Endothelial cell of umbilical vein (primary cell): ENCODE measurements around the gene USP36. TPM values are rescaled to one million over a fixed set of nuclear protein-coding genes. Genes with fewer than 3 reads are reported as not detected.
A peak's percentile ranks its signal among the peaks of the same experiment; 100 is the strongest.

ENCODE experiments used
- BruUV-seq: library from RNA; stranded (reverse); fragments of 400-500 nt; replicated peaks from 2 replicates; lab custom pipeline; 2021; lab: Mats Ljungman, UMichigan
- CTCF ChIA-PET: fragments of 300-600, 350-600 bp; sonication (Branson Sonifier 250); formaldehyde crosslinking; loops from one replicate; lab custom pipeline; 2021; ENCODE audit warnings: antibody characterized with exemption, inconsistent platforms; lab: Charles Lee
- POLR2A ChIA-PET: fragments of 300-600, 350-600 bp; sonication (Branson Sonifier 250); formaldehyde crosslinking; loops from one replicate; lab custom pipeline; 2021; ENCODE audit warnings: antibody characterized with exemption, inconsistent platforms; lab: Charles Lee
- DNase-seq: peaks from one replicate; pipeline ENCODE4 v3.0.0-alpha.2; 2011; ENCODE audit warnings: low read depth, low spot score
- FAIRE-seq: peaks from 2 replicates; lab custom pipeline; 2011; peaks lifted over from hg19 to GRCh38; lab: Jason Lieb, UNC
- H2AFZ ChIP-seq: 2 replicates; pipeline ENCODE4 v1.6.0; 2012; ENCODE audit warnings: low read depth, low read length, control low read depth, inconsistent platforms
- H3K27ac ChIP-seq: 2 replicates; pipeline ENCODE4 v1.5.1; 2011; ENCODE audit warnings: low read depth, mild to moderate bottlenecking, control low read depth, low read length, moderate library complexity; ENCODE audit not compliant: insufficient read depth
- H3K27me3 ChIP-seq, 2 experiments: 2 replicates each; pipeline versions ENCODE4 v1.6.0 to v1.6.1; 2011; ENCODE audit warnings: low read length in 2 of 2, mixed read lengths in 1 of 2; ENCODE audit not compliant: control insufficient read depth in 2 of 2, insufficient read depth in 2 of 2
- H3K36me3 ChIP-seq, 2 experiments: 2 replicates in 1 of 2; 3 replicates in 1 of 2; pipeline ENCODE4 v1.5.1; 2011; ENCODE audit warnings: low read length in 2 of 2, mild to moderate bottlenecking in 1 of 2, moderate library complexity in 1 of 2; ENCODE audit not compliant: control insufficient read depth in 2 of 2, insufficient read depth in 2 of 2; ENCODE audit errors: extremely low read depth in 1 of 2
- H3K4me1 ChIP-seq: 3 replicates; pipeline ENCODE4 v1.5.1; 2011; ENCODE audit warnings: mild to moderate bottlenecking, low read length; ENCODE audit not compliant: control insufficient read depth, insufficient read depth; ENCODE audit errors: extremely low read depth
- H3K4me2 ChIP-seq: 2 replicates; pipeline ENCODE4 v1.6.1; 2011; ENCODE audit warnings: low read length, control low read depth, mixed read lengths; ENCODE audit not compliant: insufficient read depth
- H3K4me3 ChIP-seq, 3 experiments: fragments of 200-600 bp in 1 of 3; sonication (generic), shearing (Covaris generic) in 1 of 3; replicated peaks in 1 of 3; 2 replicates each; pipeline ENCODE4 v1.5.1; 2011 to 2016; ENCODE audit warnings: control low read depth in 3 of 3, low read length in 3 of 3, mild to moderate bottlenecking in 2 of 3, inconsistent platforms in 1 of 3, low read depth in 1 of 3, moderate library complexity in 1 of 3; ENCODE audit not compliant: insufficient read depth in 1 of 3
- H3K79me2 ChIP-seq: 2 replicates; pipeline ENCODE4 v1.6.0; 2012; ENCODE audit warnings: low read length, inconsistent platforms; ENCODE audit not compliant: control insufficient read depth, insufficient read depth
- H3K9ac ChIP-seq: replicated peaks from 2 replicates; pipeline ENCODE3; 2011; ENCODE audit warnings: low read length, control low read depth; ENCODE audit not compliant: insufficient read depth; ENCODE audit errors: extremely low read depth
- H3K9me1 ChIP-seq: replicated peaks from 3 replicates; pipeline ENCODE4 v1.6.0; 2011; ENCODE audit warnings: mild to moderate bottlenecking, low read length; ENCODE audit not compliant: control insufficient read depth, insufficient read depth; ENCODE audit errors: extremely low read depth
- H3K9me3 ChIP-seq: replicated peaks from 2 replicates; pipeline ENCODE4 v1.5.1; 2012; ENCODE audit warnings: low read length, inconsistent platforms; ENCODE audit not compliant: control insufficient read depth, insufficient read depth
- H4K20me1 ChIP-seq: replicated peaks from 2 replicates; pipeline ENCODE3; 2011; ENCODE audit warnings: mild to moderate bottlenecking, low read length; ENCODE audit not compliant: control insufficient read depth, insufficient read depth; ENCODE audit errors: extremely low read depth
- CTCF ChIP-seq, 2 donors: IDR thresholded peaks; 1 replicate in 1 of 2; 2 replicates in 1 of 2; pipeline ENCODE4 v1.5.1; 2011; ENCODE audit warnings: low read length in 2 of 2, mild to moderate bottlenecking in 2 of 2, moderate library complexity in 2 of 2, control low read depth in 1 of 2, inconsistent platforms in 1 of 2, low read depth in 1 of 2; ENCODE audit not compliant: insufficient read depth in 1 of 2; ENCODE audit errors: extremely low read depth in 1 of 2
- EZH2 ChIP-seq: IDR thresholded peaks from 2 replicates; pipeline ENCODE4 v1.6.1; 2012; ENCODE audit warnings: borderline replicate concordance, low read depth, mild to moderate bottlenecking, moderate library complexity, low read length, inconsistent platforms; ENCODE audit not compliant: severe bottlenecking
- FOS ChIP-seq: IDR thresholded peaks from 2 replicates; pipeline ENCODE4 v1.6.1; 2011; ENCODE audit warnings: mild to moderate bottlenecking, low read length, moderate library complexity, borderline replicate concordance; ENCODE audit not compliant: insufficient read depth
- GATA2 ChIP-seq: IDR thresholded peaks from 2 replicates; pipeline ENCODE4 v1.7.0; 2011; ENCODE audit warnings: low read depth, mild to moderate bottlenecking, moderate library complexity, mixed read lengths, low read length; ENCODE audit not compliant: insufficient read length, insufficient read depth
- JUN ChIP-seq: IDR thresholded peaks from 2 replicates; pipeline ENCODE4 v1.6.1; 2011; ENCODE audit warnings: borderline replicate concordance, low read depth; ENCODE audit not compliant: insufficient read length, insufficient read depth
- MAX ChIP-seq: IDR thresholded peaks from 2 replicates; pipeline ENCODE4 v1.6.1; 2011; ENCODE audit not compliant: insufficient read depth, insufficient read length
- MYC ChIP-seq: IDR thresholded peaks from one replicate; pipeline ENCODE4 v1.6.1; 2011; ENCODE audit warnings: mild to moderate bottlenecking, low read depth, low read length
- POLR2A ChIP-seq: IDR thresholded peaks from 2 replicates; pipeline ENCODE4 v1.6.1; 2012; ENCODE audit warnings: low read depth, mild to moderate bottlenecking, control low read depth, low read length
- POLR2AphosphoS5 ChIP-seq: IDR thresholded peaks from 2 replicates; pipeline ENCODE4 v1.6.1; 2012; ENCODE audit warnings: low read depth, mild to moderate bottlenecking, control low read depth, low read length, moderate library complexity; ENCODE audit not compliant: insufficient read depth
- dilution Hi-C: fragments of 300-500 bp; cut with MboI; formaldehyde crosslinking; loops from one replicate; pipeline ENCODE4 v1.15.0; 2019; ENCODE audit warnings: low sequenced_read_pairs; ENCODE audit not compliant: extremely low pct_ligation_motif_present
- intact Hi-C: fragments of 100-400 bp; cut with micrococcal nuclease; formaldehyde crosslinking; loops from one replicate; pipeline ENCODE4 v1.10.0; 2022
- polyA plus RNA-seq, 4 experiments: library from polyadenylated mRNA; depleted of rRNA in 3 of 4; stranded (reverse) in 3 of 4; unstranded in 1 of 4; fragments of >200 nt; gene quantifications; 2 replicates each; pipeline versions ENCODE4 v1.2.1 to v1.2.3, GENCODE V29; 2011 to 2012; ENCODE audit warnings: missing spikeins in 1 of 4
- total RNA-seq: library from RNA; stranded (reverse); gene quantifications from 2 replicates; pipeline ENCODE4 v1.2.3, GENCODE V29; 2021

Gene USP36
- total and polyA plus RNA-seq, 2 donors (not counting 3 experiments of a cell fraction or from before 2014, with no cell fraction given) = 29.8 to 46.6 TPM

GRCh38 chr17:78819806-78820792 is 20.5 kb downstream of the USP36 start:
- FAIRE-seq (no peak), DNase-seq (no peak)
- H4K20me1 ChIP-seq = no peaks in the 10 kb centered on the region
- H3K9ac ChIP-seq = no peak overlapping the region
- no TSS peak for BruUV-seq
- no peaks in the 10 kb centered on the region for H3K9me3 ChIP-seq
- no peaks in the 10 kb centered on the region for H3K9me1 ChIP-seq
- no peak for TF ChIP-seq JUN
- no peak for TF ChIP-seq EZH2
- TF ChIP-seq MAX = no peak
- no peak for TF ChIP-seq FOS
- TF ChIP-seq CTCF (IDR thresholded peaks at IDR 0.05; ENCODE audit: extremely low read depth in 1 of 2, insufficient read depth in 1 of 2, low read depth in 1 of 2, low read length in 2 of 2) = no peak
- TF ChIP-seq POLR2AphosphoS5 = no peak
- TF ChIP-seq POLR2A = no peak
- no peak for TF ChIP-seq GATA2
- no peak for TF ChIP-seq MYC
- H3K27me3 ChIP-seq = no peaks in the 10 kb centered on the region
- ChIA-PET POLR2A (no interaction called here), CTCF (interaction anchor here (1.1 to 2.7 kb wide), 4 partner anchors 7 to 323 kb away, joined by 3 to 11 read pairs (median 5); no protein-coding TSS in a partner anchor)
- intact Hi-C loops (no loop called here), dilution Hi-C loops (no loop called here)
- peaks cover 16 to 40% of the 10 kb centered on the region in 2 experiments for H3K36me3 ChIP-seq
- peaks cover 19% of the 10 kb centered on the region for H3K4me1 ChIP-seq
- no peak overlapping the region for H3K4me2 ChIP-seq
- H3K79me2 ChIP-seq = peaks cover 4% of the 10 kb centered on the region
- peak overlapping the region; percentile 52 for H3K27ac ChIP-seq
- H2AFZ ChIP-seq = no peak overlapping the region
- H3K4me3 ChIP-seq = no peak overlapping the region
